GM19328 (cell line): ENCODE data around the gene CCBE1.
"Not testable (repeated sequence)": the region's sequence is repeated elsewhere in the genome, so short reads cannot be mapped to it uniquely, and the experiment has no call there.

Experiments
- ATAC-seq: cut with Tn5 transposase; IDR thresholded peaks from one replicate; pipeline ENCODE4 v1.9.1; 2021; ENCODE audit warnings: mild to moderate bottlenecking, moderate library complexity; ENCODE audit not compliant: unreplicated experiment

The CCBE1 gene

DNA sequence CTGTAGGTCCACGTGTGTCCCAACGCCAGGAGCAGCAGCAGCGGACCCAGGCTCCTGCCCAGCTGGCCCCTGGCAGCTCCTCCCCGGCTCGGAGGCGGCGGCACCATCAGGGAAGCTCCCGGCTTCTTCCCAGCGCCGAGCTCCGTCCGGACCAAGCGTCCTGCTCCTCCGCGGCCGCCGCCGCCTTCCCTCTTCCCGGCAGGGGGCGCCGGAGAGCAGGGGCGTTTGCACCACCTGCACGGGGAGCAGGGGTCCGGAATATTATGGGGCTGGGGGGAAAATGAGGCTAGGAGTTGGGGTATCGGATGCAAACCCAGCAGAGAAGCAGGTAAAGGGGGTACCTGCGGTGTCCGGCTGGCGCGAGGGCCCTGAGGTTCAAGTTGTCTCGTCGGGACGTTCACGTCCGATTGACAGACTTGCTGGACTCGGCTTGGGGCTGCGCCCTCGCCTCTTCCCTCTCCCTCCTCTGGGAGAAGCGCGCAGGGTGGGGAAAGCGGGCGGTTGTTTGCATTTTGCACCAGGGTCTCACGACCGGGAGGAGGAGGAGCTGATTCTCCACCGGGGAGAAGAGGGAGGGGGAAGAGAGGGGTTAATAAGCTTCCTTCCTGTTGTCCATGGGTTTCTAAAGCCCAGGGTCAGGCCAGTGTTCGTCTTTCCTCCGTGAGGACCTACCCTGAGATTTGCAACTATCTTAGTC, at the start of gene CCBE1:
Gene CCBE1, minus strand, starts transcription at position 188 of the 697 bp plus-strand sequence.
- ATAC-seq = no peak

DNA sequence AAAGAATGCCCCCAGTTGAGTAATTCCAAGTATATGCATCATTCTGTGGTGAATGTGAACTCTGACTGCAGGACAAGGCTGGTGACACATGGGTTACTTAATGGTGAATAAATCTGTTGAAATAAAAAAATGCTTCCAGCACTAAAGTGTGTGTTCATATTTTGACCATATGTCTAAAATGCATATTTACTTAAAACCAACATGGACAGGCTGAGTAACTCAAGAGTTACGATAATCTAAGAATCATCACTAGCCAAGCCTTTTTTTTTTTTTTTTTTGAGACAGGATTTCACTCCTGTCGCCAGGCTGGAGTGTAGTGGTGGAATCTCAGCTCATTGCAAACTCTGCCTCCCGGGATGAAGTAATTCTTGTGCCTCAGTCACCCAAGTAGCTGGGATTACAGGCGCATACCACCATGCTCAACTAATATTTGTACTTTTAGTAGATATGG, 47.1 kb upstream of the CCBE1 start:
- no peak for ATAC-seq

DNA sequence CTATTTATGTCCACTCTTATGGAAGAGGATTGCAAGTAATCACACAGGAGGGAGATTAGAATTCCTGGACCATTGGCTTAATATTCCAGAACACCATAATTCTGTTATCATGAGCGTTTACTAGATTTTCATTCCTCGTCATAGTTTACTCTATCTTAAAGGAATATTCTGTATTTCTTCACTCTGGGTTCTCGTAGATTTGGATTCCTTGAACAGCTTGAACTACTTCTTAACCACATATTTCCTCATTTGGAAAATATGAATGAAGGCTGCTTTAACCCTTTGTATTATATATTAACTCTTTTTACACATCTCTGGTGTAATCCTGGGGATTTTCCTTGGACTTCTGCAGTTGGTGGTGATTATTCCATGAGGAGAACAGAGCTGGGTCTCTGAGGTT, 46.3 kb upstream of the CCBE1 start:
- ATAC-seq = no peak

DNA sequence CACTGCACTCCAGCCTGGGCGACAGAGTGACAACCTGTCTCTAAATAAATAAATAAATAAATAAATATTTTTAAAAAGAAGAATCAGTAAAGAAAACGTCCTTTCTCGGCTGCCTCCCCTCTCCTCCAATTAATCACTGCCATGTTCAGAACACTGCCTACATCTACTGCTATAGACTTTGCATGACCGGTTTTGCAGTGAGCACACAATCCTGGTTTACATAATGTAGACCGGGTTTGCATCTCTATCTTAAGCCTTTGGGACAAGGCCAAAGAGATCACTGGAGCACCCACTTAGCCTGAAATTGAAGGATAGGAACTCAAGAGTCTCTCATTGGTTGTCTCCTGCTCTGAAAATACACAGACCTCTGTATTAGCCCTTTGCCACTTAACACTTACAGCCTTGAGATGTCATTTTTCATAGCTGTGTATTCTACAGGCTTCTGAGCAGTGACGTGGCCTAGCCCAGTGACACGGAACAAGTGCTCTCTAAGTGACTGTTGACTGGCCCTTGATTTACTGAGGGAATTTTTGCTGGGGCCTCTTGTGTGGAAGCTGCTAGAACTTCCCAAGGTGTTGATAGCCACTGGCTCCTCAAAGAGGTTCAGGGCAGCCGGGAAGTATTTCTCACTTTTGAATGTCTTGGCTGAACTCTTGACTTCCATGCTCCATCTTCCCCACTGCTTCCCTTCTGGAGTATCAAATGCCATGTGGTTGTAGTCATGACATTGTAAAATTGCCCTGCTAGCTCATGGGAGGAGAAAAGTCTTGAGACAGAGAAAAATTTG, 45.3 kb upstream of the CCBE1 start:
- ATAC-seq = no peak

DNA sequence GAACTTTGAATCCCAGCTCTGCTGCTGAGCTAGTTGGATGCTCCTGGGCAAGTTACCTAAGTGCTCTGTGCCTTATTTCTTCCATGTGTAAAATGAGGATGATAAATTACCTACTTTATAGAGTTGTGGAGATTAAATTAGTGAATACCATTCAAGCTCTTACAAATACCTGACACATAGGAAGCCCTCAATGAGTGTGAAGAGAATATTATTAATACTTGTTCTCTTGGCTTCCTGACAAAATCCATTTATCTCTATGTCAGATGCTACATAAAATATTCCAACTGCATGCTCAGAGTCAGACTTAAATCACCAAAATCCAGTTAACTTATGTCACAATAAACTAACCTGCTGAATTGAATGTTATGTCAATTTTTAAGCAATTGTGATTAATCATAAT, 42.9 kb upstream of the CCBE1 start:
- no peak for ATAC-seq

DNA sequence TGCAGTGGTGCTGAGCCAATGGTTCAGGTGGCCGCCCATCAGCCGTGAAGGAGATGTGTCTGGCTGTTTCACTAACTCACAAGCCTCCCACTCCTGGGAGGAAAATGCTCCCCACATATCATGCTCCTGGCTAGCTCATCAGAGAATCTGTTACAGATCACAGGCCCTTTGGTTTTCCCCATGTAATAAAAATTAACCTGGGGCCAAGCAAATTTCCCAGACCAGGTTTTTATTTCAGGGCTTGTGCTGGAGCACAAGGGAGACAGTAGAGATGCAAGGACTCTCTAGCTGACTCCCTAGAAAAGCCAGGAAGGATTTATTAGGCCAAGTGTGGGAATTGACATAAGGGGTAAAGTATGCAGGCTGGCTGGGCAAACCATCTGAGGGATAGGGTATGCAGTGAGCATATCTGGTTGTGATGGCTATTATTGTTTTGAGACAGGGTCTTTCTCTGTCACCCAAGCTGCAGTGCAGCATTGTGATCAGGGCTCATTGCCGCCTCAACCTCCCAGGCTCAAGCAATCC, 40.6 kb upstream of the CCBE1 start:
- ATAC-seq = no peak

DNA sequence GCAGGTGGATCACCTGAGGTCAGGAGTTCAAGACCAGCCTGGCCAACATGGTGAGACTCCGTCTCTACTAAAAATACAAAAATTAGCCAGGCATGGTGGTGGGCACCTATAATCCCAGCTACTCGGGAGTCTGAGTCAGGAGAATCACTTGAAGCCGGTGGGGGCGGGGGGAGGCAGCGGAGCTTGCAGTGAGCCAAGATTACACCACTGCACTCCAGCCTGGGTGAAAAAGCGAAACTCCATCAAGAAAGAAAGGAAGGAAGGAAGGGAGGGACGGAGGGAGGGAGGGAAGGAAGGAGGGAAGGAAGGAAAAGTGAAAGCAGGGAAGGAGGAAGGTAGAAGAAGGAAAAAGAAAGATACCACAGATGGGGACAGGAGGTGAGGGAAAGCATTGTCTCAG, 40.1 kb upstream of the CCBE1 start:
- not testable (repeated sequence) for ATAC-seq

DNA sequence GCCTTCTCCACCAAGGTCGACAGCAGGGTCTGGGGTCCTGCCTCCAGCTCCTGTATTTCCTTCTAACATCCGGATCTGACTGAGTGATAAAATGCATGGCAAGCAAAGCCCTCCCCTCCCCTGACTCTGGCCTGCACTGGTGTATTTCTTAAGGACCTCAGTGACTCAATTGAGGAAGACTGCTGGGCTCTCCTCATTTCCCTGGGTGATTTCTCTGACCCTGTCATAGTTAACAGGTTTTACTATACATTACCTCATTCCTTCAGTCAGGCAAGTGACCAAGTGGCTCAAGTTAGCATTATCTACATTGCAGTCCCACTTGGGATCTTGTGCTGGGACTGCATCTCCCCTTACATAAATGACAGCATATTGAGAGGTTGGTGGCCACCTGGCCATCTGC, 38.8 kb upstream of the CCBE1 start:
- no peak for ATAC-seq

DNA sequence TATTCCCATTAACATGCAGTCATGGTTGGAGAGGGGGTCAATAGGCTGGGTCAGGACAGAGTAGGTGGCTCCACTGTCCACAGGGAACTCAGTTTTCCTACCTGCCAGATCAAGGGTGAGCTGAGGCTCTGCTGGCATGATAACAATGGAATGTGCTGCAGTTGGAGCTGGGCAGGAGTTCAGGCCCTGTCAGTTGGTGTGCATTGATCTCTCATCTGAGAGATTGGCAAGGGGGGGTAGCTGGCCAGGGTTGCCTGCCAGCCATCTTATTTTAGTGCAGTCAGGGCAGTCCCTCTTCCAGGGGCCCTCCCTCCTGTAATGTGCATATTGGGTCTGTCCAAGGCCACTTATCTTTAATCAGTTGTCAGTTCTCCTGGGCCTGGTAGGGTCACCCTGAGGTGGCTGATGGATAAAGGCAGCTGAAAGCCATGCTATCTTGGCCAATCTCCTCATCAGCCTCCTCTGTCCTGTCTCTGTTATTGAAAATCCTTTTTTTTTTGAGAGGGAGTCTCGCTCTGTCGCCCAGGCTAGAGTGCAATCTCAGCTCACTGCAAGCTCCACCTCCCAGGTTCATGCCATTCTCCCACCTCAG, 38.1 kb upstream of the CCBE1 start:
- ATAC-seq = no peak

DNA sequence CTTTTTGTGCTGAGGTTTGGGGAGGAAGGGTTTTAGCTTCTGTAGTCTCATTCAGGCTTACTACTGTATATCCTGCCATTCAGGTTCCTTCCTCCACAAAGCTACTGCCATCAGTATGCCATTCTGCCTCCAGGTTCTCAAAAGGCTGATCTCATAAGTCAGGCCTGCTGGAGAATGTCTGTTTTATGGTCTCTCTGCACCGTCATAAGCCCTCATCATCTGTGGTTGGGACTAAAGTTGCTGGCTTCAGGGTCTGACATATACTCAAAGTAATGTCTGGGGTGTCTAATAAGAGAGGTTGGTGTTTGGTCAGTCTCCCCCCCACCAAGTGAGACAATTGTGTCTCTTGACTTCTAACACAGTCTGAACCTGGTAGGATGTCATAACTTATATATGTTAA, 36.2 kb upstream of the CCBE1 start:
- no peak for ATAC-seq

DNA sequence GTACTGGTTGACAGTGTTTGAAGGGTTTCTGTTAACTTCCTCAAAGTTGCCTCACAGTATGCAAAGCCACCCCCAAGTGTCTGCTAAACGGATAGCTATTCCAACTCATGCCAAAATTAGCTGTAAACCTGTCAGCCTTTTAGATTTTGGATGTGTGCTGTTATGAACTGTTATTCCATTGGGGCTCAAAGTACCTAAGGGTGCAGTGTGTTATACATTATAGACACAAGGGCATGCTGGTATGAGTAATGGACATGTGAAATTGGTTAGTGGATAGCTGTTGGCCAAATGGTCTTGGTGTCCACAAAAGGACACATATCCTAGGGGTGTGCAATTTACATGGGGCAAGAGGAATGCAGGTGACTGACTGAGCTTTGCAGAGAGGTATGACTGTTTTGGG, 33.7 kb upstream of the CCBE1 start:
- no peak for ATAC-seq

DNA sequence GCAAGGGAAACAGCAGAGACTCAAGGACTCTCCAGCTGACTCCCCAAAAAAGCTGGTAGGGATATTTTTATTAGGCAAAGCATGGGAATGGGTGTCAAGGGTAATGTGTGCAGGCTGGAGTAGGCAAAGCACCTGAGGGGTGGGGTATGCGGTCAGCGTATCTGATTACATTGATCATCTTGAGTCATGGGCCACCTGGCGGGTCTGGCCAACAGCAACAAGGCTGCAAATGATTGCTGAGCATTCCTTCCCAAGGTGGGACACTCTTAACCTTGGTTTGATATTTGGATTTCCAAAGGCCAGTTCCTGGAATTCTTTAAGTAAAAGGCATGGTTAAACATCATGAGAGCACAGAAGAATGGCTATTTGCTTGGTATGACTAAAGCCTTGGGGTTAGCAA, 32.6 kb upstream of the CCBE1 start:
- ATAC-seq = no peak

DNA sequence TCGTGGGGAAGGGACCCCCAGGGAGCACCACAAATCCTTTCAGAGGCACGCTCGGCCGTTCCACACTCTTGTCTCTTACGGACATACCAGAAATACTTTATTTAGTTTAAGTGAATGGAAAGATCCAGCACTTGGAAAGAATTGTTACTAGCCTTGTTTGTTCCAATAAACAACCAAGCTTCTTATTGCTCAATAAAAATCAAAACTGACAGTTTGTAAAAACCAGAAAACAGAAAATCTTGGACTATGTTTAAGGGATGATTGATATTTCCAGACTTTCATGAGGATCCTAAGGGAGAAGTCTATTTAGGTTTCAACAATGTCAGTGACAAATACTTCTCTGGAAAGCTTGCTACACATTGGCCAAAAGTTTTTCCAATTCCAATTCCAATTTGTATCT, 31.6 kb upstream of the CCBE1 start:
- no peak for ATAC-seq

DNA sequence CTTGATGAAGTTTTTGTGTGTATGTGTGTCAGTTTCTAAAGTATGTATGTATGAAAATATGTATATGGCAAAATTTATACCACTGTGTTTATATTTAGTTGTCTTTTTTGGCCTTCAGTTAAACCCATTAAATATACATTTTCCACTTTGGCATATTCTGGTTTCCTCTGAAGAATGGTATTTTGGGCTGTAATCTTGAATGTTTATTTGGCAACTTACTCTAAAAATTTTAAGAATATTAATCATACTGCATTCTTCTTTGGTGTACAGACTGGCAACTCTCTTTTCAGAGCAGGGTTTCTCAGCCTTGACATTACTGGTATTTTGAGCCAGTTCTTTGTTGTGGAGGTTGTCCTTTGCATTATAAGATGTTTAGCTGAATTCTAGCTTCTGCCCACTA, 27.9 kb upstream of the CCBE1 start:
- no peak for ATAC-seq

DNA sequence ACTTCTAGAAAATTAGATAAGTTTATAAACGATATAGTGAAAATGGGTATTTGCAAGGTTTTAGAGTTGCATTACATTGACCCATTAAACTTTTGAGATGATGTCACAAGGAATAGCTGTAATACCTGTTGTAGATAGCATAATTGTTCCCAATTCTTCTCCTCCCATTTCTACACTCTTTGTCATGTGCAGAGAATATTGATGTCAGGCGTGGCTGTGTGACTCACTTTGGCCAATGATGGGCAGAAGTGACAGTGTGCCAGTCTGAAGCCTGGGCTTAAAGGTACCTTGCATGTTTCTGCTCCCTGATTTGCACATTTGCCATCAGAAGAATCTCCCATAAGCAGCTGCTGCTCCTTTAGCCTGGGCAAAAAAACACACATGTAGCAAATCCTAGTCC, 26.9 kb upstream of the CCBE1 start:
- no peak for ATAC-seq

DNA sequence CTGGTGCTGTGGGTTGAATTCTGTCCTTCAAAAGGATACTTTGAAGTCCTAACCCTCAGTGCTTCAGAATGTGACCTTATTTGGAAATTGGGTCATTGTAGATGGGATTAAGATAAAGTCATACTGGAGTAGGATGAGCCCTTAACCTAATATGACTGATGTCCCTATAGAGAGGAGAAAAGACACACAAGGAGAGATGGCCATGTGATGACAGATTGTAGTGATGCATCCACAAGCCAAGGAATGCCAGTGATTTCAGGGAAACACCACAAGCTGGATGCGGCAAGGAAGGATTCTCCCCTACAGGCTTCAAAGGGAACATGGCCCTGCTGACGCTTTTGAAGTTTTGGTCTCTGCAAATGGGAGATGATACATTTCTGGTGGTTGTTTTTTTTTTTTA, 24.7 kb upstream of the CCBE1 start:
- ATAC-seq = no peak

DNA sequence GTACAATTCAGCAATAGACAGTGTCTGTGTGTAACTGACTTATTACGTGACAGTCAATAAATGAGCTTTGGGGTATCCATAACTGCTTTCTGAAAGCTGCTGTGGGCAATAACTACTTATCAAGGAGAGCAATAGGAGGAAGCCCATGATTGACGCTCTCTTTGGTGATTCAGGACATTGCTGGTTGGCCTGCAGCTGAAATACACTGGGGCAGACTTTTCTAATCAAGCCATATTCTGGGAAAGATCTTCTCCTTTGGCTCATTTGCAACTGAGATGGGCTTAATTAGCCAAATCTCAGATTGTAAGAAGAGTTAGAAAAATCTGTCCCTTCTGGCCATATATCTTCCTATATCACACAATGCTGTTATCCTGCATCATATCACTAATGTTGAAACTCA, 24.0 kb upstream of the CCBE1 start:
- no peak for ATAC-seq

DNA sequence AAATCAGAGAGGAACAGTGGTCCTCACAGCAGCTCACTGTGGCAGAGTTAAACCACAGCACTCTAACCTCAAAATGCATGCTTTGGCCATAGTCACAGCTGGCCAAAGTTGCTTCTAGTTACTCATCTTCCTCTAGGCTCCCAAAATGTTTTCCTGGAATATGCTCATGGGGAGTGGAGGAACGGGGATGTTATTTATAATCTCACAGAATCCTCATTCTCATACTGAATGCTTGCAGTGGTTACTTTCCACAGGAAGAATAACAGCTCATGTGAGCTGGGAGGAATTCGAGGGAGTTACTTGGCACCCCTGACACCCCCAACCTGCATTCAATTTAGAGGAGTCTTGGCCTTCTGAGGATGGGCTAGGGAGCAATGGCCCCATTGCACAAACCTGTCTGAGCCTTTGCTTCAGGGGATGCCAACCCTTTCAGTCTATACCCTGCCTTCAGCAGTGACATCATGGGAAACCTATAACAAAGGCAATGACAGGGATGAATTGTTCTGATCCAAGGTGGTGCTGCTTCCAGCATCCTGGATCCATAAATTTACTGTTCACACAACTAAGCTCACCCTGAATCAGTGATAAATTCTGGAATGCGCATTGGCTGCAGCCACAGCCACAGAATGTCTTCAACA, 22.4 kb upstream of the CCBE1 start:
- no peak for ATAC-seq

DNA sequence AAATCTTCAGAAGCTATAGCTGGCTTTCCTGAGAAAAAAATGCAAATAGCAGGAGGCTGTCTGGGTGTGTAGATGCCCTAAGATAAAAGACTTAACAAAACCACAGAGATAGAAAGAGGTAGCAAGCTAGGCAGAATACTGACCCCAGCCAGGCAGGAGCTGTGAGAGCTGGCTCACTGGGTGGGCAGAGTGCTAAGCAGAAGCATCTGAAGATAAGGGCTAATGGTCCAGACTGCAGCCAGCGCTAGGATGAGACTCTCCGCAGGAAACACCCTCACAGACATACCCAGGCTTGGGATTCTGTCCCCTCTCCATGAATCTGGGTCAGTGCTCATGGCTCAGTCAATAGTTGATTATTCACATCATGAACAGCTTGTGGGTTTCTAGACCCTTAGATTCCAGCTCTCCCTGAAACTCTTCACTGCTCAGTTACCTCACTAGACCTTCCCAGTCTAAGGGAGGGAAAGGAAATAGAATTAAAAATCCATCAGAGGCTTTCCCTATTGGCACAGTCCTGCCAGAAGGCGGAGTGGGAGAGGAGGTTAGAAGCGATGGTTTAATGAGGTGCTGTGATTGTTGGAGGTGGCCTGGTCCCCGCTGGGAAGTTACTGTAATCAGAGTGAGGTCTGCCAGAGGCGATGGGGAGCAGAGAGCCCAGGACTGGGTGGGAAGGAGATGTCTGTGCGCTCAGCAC, 21.4 kb upstream of the CCBE1 start:
- ATAC-seq = no peak

DNA sequence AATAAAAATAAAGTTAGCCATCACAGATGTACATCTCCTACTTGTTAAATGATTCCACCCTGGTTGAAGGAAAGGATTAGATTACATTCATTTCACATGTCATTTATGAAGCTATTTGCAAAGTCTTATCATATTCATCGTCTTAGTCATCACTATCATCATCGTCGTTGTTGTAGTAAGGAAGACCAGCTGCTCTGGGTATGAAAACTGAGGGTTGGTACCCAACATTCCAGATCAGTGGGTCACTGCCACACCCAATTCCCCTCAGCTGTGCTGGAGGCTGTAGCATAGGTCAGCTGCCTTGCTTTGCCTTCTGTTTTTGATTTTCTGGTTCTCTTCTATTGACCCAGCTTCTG, 20.9 kb upstream of the CCBE1 start:
- no peak for ATAC-seq

DNA sequence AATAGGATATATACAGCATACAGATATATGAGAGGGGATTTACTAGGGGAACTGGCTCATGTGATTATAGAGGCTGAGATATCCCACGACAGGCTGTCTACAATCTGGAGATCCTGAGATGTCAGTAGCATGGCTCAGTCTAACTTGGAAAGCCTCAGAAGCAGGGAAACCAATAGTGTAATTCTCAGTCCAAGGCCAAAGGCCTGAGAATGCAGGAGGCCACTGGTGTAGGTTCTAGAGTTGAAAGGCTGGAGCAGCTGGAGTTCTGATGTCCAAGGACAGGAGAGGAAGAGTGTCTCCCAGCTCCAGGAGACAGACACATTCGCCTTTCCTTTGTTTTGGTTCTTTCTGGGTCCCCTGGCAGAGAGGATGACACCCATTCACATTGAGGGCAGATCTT, 20.1 kb upstream of the CCBE1 start:
- ATAC-seq = no peak
